Fibroblast of gingiva (primary cell): ENCODE results near the gene COPS3.

ENCODE experiments used
- DNase-seq: peaks from one replicate; pipeline ENCODE4 v3.0.0-alpha.2; 2011; ENCODE audit warnings: low read depth

Gene COPS3

DNA sequence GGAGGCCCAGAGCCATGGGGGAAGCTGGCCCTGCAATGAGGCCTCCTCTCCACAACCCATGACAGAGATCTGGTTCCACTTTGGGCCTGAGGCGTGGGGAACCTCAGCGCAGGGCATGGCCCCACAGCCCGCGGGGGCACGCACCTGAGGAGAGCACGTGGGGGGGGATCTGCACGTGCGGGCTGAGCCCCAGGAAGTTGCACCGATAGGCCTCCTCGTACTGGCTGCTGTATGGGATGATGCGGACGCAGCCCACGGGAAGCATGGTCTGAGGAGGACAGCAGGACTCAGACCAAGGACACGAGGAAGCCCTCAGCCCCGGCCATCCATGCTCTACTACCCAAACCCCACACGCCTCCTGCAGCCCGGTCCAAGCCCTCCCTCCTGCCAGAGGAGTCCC lies 64.8 kb downstream of the COPS3 start:
- DNase-seq: no peak

DNA sequence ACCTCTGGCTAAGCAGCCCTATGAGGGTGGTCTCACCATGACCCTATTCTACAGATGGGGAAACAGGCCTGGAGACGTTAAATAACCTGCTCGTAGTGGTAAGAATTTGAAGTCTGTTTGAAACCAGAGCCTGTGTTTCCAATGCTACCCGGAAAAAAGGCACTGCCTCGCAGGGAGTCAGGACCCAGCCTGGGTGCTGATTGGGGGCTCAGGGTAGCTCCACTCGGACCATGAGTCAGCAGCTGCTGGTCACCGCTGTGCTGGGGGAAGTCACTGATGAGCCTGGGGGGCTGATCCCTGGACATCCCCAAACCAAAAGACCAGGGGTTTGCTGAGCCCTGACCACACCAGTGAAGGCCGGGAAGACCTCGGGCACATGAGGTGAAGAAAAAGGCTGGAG lies 65.5 kb downstream of the COPS3 start:
- no peak for DNase-seq

DNA sequence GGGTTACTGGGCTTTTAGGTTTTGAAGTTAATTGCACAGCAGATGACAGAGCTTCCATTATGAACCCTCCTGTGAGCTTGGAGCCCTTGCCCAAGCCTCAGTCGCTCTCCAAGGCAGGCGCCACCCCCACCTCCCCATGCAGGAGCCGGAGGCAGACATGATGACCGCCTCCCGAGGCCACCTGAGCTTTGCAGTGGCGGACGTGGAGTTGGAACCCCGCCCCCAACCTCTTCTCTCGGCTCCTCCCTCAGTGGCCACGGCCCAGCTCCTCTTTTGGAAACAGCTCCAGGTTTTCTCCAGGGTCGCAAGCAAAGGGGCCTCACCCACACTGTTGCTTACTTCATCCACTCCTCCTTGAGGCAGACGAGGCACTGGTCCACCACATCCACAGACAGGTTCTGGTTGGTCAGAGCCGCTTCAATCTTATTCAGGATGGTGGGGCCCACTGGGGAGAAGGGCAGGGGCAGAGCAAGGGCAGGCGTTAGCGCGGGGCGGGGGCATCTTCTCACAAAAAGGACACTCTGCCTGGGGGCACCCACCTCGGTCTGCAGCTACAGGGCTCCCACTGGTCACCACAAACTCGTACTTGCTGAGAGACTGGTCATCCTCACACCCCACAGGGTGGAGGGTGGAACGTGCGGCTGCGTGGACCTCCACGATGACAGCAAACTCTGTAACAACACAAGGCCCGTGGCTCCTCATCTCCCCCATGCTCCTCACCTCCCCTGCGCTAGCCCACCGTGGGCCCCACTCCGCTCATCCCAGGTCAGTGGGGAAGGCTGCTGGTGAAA lies 66.2 kb downstream of the COPS3 start:
- DNase-seq: no peak

DNA sequence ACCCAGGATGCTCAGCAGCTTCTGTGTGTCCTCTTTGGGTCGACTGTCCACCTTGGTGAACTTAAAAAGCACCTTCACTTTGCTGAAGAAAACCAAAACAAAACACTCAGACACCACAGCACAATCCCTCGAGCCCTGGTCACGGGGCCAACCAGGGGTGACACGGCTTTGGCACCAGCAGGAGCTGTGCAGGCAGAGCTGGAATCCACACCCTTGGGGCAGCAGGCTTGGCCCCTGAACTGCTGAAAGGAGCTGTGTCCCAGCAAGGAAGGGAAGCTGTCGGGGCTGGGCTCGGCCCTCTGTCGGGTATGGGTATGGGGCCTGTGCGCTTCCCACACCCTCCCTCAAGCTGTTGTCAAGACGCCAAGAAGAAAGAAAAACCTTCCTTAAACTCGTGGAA lies 67.3 kb downstream of the COPS3 start:
- no peak for DNase-seq

DNA sequence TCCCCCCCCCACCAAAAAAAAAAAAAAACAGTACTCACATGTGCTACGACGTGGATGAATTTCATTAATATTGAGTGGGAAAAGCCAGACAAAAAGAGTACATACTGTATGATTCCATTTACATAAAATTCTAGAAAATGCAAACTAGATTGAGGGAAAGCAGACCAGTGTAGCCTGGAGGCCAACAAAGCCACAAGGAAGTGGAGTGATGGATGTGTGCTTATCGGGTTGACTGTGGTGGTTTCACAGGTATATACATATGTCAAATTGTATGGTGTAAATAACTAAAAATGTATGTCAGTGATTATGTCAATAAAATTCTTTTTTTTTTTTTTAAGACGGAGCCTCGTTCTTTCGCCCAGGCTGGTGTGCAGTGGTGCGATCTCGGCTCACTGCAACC lies 73.0 kb downstream of the COPS3 start:
- no peak for DNase-seq

DNA sequence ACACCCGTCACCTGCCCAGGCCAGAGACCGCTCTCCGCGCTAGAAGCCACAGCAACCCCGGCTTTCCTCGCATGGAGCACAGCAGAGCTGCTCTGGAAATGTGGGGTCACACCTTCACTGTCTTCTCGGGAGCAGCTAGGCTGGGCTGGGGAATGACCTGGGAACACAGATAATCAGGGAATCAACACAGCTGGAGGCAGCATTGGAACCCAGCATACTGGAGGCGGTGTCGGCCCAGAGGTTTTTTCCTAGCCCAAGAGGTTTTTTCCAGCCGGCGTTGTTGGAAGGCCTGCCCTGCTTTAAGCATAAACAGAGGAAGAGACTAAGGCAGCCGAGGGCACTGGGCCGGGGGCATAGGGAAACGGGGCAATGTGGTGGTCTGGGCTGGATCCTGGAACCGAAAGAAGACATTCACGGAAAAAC lies 74.1 kb downstream of the COPS3 start:
- DNase-seq: no peak

DNA sequence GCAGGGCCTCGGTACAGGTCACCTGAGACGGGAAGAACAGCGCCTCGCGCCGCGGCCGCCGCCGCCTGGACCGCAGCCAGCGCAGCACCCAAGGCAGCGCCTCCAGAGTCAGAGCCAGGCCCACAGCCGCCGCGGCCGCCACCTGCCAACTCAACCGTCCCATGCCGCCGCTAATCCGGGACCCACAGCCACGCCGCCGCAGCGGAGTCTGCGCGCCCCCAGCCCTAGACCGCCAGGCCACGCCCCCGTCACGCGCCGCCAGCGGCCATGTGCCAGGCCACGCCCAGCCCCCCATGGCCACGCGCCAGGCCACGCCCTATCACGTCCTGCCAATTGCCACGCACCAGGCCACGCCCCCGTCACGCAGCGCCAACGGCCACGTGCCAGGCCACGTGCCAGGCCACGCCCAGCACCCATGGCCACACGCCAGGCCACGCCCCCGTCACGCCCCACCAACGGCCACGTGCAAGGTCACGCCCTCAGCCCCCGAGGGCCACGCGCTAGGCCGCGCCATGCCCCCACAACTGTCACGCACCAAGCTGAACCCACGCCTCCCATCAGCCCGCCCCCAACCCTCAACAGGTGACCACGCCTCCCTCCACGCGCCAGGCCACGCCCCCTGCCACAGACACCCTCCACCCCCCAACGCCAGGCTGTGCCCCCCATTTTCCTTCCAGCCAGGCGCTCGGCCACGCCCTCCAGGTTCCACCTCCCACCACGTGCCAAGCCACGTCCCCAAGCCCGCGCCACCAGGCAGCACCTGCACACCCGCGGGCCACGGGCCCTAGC lies 74.7 kb downstream of the COPS3 start, which contains the start of gene PLD6:
Gene PLD6, minus strand, starts transcription at position 210 of the 789 bp plus-strand sequence. Its CDS starts 47 bp downstream, at position 163.
- peak; percentile 68 for DNase-seq

DNA sequence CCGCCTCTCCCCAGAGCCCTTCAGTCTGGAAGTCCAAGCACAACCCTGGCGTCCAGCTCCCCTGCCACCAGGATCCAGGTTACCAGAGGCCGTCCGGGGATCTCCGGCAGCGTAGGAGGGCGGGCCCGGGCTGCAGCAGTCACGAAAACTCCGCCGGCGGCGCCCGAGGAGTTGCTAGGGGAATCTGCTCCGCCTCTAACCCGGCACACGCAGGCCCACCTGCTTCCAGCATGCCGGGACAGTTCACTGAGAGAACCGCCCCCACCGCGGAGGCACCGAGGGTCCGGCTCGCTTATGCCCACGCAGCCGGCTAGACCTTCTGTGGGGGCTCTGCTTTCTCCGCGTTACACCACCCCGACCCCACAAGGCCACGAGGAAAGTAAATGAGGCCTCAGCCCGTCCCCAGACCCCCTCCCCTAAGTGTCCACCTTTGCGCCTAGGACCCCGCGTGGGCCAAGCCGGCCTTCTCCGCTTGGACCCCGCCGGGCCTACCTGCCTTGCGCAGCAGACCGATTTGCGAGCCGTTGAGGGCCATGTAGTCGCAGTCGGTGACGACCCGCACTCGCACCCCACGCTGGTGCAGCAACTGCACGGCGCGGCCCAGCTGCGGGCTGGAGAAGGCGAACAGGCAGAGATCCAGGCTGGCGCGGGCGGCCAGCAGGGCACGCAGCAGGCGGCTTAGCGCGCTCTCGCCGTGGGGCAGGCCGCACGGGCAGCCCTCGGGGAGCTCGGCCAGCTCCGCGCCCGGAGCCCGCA lies 75.5 kb downstream of the COPS3 start:
- DNase-seq: peak; percentile 33

DNA sequence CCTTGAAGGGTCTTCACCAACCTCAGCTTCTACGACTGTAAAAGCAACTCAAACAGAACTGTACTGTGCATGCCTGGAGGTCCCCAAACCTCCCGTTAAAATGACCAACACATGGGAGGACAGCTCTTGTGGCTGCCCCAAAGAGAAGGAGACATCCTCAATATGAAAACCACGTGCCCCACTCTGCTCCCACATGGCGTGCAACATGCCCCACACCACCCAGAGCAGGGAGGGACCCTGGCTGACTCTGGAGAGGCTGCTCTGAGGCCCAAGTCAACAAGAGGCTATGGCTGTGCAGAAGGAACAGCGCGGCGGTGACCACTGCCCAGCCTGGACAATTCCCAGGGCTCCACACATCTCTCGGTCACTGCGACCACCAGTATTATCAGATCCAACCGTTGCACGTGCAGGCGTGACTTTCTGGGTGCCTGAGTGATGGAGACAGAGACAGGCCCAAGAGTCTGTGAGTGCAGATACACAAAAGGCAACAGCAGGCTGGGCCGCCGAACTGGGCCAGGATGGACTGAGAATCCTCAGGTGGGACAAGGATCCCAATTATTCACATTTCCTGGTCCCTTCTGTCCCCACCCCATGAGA lies 76.3 kb downstream of the COPS3 start:
- DNase-seq: no peak

DNA sequence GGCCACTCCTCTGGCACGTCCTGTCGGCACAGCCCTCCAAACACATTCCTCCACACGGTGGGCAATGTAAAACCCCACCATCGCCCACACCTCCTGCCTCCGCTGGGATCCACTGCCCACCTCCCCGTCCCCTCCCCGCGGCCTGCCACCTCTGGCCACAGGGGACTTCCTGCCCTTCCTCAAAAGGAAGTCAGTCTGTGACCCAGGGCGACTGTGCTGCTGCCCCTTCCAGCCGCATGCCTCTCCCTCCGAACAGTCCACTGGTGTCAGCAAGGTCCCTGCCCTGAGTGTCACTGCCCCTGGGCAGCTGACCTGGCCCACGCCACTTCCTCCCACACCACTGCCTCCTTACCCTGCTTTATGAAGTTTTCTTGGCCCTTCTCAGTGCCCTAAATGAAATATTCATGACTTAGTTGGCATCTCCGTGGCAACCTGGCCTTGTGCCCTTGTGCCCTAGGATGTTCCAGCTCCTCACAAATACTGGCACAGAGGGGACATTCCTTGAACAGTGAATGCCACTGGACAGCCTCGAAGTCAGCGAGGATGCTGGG lies 76.9 kb downstream of the COPS3 start:
- DNase-seq: peak; percentile 56

DNA sequence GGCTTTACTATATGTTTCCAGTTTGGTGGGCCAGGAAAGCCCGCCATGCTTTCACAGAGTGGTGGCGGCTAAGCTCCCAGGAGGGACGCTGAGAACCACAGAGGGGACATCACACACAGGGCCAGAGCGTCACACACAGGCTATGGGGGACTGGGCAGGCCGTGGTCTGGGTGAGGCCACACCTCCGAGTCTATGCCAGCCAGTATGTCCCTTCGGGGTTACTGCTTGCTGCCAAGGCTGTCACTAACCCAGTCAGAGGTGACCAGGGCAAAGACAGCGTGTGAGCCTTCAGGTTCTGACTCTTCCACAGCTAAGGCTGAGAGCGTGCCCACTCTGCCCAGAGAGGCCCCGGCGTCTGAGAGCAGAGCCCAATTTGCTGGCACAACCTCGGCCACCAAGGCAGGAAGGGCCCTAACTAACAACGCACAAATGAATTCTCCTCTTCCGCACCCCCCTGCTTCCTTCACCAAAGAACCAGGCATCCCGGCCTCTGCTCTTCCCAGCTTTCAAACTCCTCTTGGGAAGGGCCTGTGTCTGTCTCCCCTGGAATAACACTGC lies 77.8 kb downstream of the COPS3 start:
- DNase-seq: no peak

DNA sequence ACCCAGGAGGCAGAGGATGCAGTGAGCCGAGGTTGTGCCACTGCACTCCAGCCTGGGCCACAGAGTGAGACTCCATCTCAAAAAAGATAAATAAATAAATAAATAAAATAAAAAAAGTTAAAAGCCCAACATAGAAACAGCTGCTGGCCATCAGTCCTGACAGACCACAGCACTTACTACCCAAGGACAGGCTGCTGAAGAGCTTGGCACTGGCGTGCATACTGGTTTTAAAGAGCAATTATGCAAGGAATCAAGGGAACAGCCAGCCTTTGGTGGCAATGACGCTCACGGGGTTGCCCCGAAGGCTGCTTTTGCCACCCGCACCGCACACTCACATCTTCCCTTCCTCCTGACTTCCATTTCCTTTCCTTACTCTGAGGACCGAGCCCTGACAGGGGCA lies 79.1 kb downstream of the COPS3 start:
- DNase-seq: peak; percentile 26

DNA sequence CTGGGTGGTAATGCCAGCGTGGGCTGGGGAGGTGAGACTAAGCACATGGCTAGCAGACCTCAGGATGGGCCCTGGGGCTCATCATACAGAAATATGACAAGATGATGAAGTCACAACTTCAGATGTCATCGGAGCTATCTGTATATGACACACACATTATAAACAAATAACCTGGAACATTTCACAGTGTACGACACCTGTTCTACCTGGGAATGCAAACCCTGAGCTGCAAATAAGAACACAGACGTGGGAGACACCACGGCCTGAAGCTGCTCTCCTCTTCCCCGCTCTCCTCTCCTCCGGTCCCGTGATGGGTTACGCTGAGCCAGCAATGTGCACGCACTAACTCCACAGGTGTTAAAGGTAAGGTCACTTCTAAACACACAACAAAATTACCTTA lies 79.8 kb downstream of the COPS3 start:
- DNase-seq: no peak

DNA sequence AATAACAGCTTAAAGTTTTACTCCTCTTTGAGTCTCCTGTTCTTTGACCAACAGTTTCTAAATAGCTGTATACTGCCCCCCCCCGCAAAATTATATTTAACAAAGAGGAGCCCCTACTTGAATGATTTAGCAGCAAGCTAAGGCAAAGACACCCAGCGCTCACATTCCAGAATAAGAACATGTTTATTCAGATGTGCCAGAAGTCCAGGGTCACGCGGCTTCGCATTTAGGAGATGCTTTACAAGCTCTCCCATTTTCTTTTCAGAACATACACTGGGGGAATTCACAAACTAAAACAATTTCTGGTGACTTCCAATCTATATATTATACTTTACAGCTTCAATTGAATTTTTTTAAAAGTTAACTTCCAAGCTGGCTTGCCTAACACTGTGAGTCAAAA lies 80.2 kb downstream of the COPS3 start:
- DNase-seq: peak; percentile 29

DNA sequence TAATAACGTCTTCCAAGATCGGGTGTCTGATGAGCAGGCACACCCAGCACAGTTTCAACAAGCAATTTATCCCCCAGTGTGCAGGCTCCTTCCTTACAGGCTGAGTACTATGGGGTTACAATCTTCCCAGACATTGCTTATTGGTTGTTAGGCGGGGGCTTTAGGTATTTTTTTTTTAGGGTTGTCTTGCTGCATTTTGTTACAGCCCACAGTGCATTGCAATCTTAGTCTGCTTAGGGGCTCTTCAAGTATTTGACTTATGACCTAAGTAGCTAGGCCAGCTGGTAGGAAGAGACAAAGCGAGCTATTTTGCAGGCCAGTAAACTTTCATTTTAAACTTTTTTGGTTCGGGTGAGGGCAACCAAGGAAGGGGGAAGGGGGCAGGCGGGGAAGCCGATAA lies 80.7 kb downstream of the COPS3 start:
- no peak for DNase-seq

DNA sequence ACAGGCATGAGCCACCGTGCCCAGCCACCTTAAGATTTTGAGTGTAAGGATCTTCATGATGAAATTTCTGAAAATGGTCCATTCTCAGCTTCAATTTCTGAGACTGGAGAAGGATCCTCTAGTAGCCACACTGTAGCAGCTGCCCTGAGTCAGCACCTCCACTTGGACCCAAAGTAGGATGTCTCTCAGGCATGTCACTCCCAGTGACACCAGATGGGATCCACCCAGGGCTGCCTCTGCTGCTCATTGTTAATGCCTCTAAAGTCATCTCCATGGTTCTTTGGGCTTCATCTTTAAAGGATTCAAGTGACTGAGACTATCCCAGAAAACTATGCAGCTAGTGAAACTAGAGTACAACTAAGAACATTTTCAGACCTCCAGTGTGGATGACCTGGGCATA lies 82.8 kb downstream of the COPS3 start:
- DNase-seq: no peak

DNA sequence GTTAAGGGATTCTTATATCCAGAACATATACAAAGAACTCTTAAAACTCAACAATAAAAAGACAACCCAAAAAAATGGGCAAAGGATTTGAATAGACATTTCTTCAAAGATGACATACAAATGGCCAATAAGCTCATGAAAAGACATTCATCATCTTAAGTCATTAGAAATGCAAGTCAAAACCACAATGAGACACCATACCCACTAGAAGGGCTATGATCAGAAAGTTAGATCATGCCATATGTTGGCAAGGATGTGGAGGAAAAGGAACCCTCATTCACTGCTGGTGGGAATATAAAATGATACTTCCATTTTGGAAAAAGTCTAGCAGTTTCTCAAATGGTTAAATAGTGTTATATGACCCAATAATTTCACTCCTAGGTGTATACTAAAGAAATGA lies 84.3 kb downstream of the COPS3 start:
- DNase-seq: no peak
